BLaER1 (cell line): ENCODE measurements around the gene AMMECR1.

Experiments
- H3K27ac ChIP-seq: shearing (Covaris generic); formaldehyde crosslinking; 2 replicates; pipeline ENCODE4 v1.8.1; 2022
- H3K27me3 ChIP-seq: shearing (Covaris generic); formaldehyde crosslinking; 2 replicates; pipeline ENCODE4 v1.8.1; 2022
- H3K36me3 ChIP-seq: shearing (Covaris generic); formaldehyde crosslinking; 2 replicates; pipeline ENCODE4 v1.8.1; 2022
- H3K4me1 ChIP-seq: shearing (Covaris generic); formaldehyde crosslinking; 2 replicates; pipeline ENCODE4 v1.8.1; 2022
- H3K4me2 ChIP-seq: shearing (Covaris generic); formaldehyde crosslinking; 2 replicates; pipeline ENCODE4 v1.8.1; 2022
- H3K4me3 ChIP-seq: shearing (Covaris generic); formaldehyde crosslinking; 2 replicates; pipeline ENCODE4 v1.8.1; 2022
- H3K9ac ChIP-seq: shearing (Covaris generic); formaldehyde crosslinking; 2 replicates; pipeline ENCODE4 v1.8.1; 2022
- H3K9me3 ChIP-seq: shearing (Covaris generic); formaldehyde crosslinking; 2 replicates; pipeline ENCODE4 v1.8.1; 2022
- H4K20me1 ChIP-seq: shearing (Covaris generic); formaldehyde crosslinking; 2 replicates; pipeline ENCODE4 v1.8.1; 2022
- Cebpa-rat ChIP-seq: shearing (Covaris generic); IDR thresholded peaks from 2 replicates; pipeline ENCODE4 v1.8.1; 2022

Gene AMMECR1

GRCh38 chrX:110267874-110268273, 50.0 kb downstream of the AMMECR1 start:
- Histone ChIP-seq H3K9me3 (no peaks in the 10 kb centered on the region), H3K36me3 (no peaks in the 10 kb centered on the region)
- TF ChIP-seq Cebpa-rat = no peak

GRCh38 chrX:110265661-110266060, 52.2 kb downstream of the AMMECR1 start:
- Histone ChIP-seq H3K27ac (no peak overlapping the region), H3K9ac (no peak overlapping the region), H3K27me3 (peaks cover 75% of the 10 kb centered on the region), H3K4me1 (no peaks in the 10 kb centered on the region), H3K36me3 (no peaks in the 10 kb centered on the region), H3K4me2 (no peak overlapping the region), H3K9me3 (no peaks in the 10 kb centered on the region), H4K20me1 (peaks cover 17% of the 10 kb centered on the region), H3K4me3 (no peak overlapping the region)
- TF ChIP-seq Cebpa-rat = no peak

More at GRCh38 chrX:110267874-110268273, 50.0 kb downstream of the AMMECR1 start:
- H3K4me1 ChIP-seq = no peaks in the 10 kb centered on the region
- no peak overlapping the region for H3K4me3 ChIP-seq
- H3K27ac ChIP-seq = no peak overlapping the region
- H3K9ac ChIP-seq = no peak overlapping the region
- H3K4me2 ChIP-seq = no peak overlapping the region
- peaks cover 78% of the 10 kb centered on the region for H3K27me3 ChIP-seq
- peaks cover 23% of the 10 kb centered on the region for H4K20me1 ChIP-seq

- H3K27ac ChIP-seq = no peak overlapping the region
- no peaks in the 10 kb centered on the region for H3K36me3 ChIP-seq
- no peak for TF ChIP-seq Cebpa-rat
- H4K20me1 ChIP-seq = peaks cover 24% of the 10 kb centered on the region; the same call in 1 of the 2 replicates
- no peak overlapping the region for H3K4me3 ChIP-seq
- H3K27me3 ChIP-seq = peaks cover 78% of the 10 kb centered on the region
- H3K9ac ChIP-seq = no peak overlapping the region
- H3K4me1 ChIP-seq = no peaks in the 10 kb centered on the region
- H3K9me3 ChIP-seq = no peaks in the 10 kb centered on the region
- H3K4me2 ChIP-seq = no peak overlapping the region
Measured at GRCh38 chrX:110259117-110259516, 58.8 kb downstream of the AMMECR1 start.

- no peaks in the 10 kb centered on the region for H3K4me1 ChIP-seq
- H4K20me1 ChIP-seq = peaks cover 21% of the 10 kb centered on the region; the same call in 1 of the 2 replicates
- peaks cover 77% of the 10 kb centered on the region for H3K27me3 ChIP-seq
- H3K9me3 ChIP-seq = no peaks in the 10 kb centered on the region
- H3K4me3 ChIP-seq = no peak overlapping the region
- H3K27ac ChIP-seq = no peak overlapping the region
- no peaks in the 10 kb centered on the region for H3K36me3 ChIP-seq
- no peak for TF ChIP-seq Cebpa-rat
- H3K4me2 ChIP-seq = no peak overlapping the region
- H3K9ac ChIP-seq = no peak overlapping the region
Measured at GRCh38 chrX:110258552-110258951, 59.3 kb downstream of the AMMECR1 start.

GRCh38 chrX:110257889-110258288, 60.0 kb downstream of the AMMECR1 start:
- no peak overlapping the region for H3K27ac ChIP-seq
- no peaks in the 10 kb centered on the region for H3K9me3 ChIP-seq
- no peak overlapping the region for H3K4me3 ChIP-seq
- no peaks in the 10 kb centered on the region for H3K36me3 ChIP-seq
- no peaks in the 10 kb centered on the region for H3K4me1 ChIP-seq
- H4K20me1 ChIP-seq = peaks cover 24% of the 10 kb centered on the region; the same call in 1 of the 2 replicates
- H3K4me2 ChIP-seq = no peak overlapping the region
- no peak overlapping the region for H3K9ac ChIP-seq
- H3K27me3 ChIP-seq = peaks cover 77% of the 10 kb centered on the region
- no peak for TF ChIP-seq Cebpa-rat

GRCh38 chrX:110252711-110253110, 65.2 kb downstream of the AMMECR1 start:
- Histone ChIP-seq H4K20me1 (peaks cover 32% of the 10 kb centered on the region; the same call in 1 of the 2 replicates), H3K9ac (no peak overlapping the region), H3K4me2 (no peak overlapping the region), H3K27me3 (peaks cover 83% of the 10 kb centered on the region), H3K4me3 (no peak overlapping the region), H3K27ac (no peak overlapping the region), H3K4me1 (no peaks in the 10 kb centered on the region), H3K36me3 (no peaks in the 10 kb centered on the region), H3K9me3 (no peaks in the 10 kb centered on the region)
- no peak for TF ChIP-seq Cebpa-rat

- Histone ChIP-seq H4K20me1 (peaks cover 36% of the 10 kb centered on the region; the same call in 1 of the 2 replicates), H3K36me3 (no peaks in the 10 kb centered on the region), H3K27ac (no peak overlapping the region), H3K9me3 (no peaks in the 10 kb centered on the region), H3K4me2 (no peak overlapping the region), H3K4me3 (no peak overlapping the region), H3K27me3 (peaks cover 86% of the 10 kb centered on the region), H3K9ac (no peak overlapping the region), H3K4me1 (no peaks in the 10 kb centered on the region)
- TF ChIP-seq Cebpa-rat = no peak
Measured at GRCh38 chrX:110251961-110252360, 65.9 kb downstream of the AMMECR1 start.

- H4K20me1 ChIP-seq = peaks cover 39% of the 10 kb centered on the region
- H3K36me3 ChIP-seq = no peaks in the 10 kb centered on the region
- no peak for TF ChIP-seq Cebpa-rat
- no peak overlapping the region for H3K4me3 ChIP-seq
- peaks cover 86% of the 10 kb centered on the region for H3K27me3 ChIP-seq
- H3K4me2 ChIP-seq = no peak overlapping the region
- no peak overlapping the region for H3K27ac ChIP-seq
- H3K4me1 ChIP-seq = no peaks in the 10 kb centered on the region
- no peak overlapping the region for H3K9ac ChIP-seq
- H3K9me3 ChIP-seq = no peaks in the 10 kb centered on the region
Measured at GRCh38 chrX:110251526-110251925, 66.4 kb downstream of the AMMECR1 start.

- Histone ChIP-seq H3K27me3 (peaks cover 84% of the 10 kb centered on the region), H3K9ac (no peak overlapping the region), H4K20me1 (peaks cover 45% of the 10 kb centered on the region), H3K9me3 (no peaks in the 10 kb centered on the region), H3K4me2 (no peak overlapping the region), H3K36me3 (no peaks in the 10 kb centered on the region), H3K4me3 (no peak overlapping the region), H3K4me1 (no peaks in the 10 kb centered on the region), H3K27ac (no peak overlapping the region)
- TF ChIP-seq Cebpa-rat = no peak
Measured at GRCh38 chrX:110250847-110251246, 67.0 kb downstream of the AMMECR1 start.

GRCh38 chrX:110248578-110248977, 69.3 kb downstream of the AMMECR1 start:
- no peak overlapping the region for H3K4me2 ChIP-seq
- H3K9ac ChIP-seq = no peak overlapping the region
- H3K4me1 ChIP-seq = no peaks in the 10 kb centered on the region
- no peaks in the 10 kb centered on the region for H3K9me3 ChIP-seq
- no peaks in the 10 kb centered on the region for H3K36me3 ChIP-seq
- no peak for TF ChIP-seq Cebpa-rat
- no peak overlapping the region for H3K27ac ChIP-seq
- H3K27me3 ChIP-seq = peaks cover 86% of the 10 kb centered on the region
- peaks cover 58% of the 10 kb centered on the region for H4K20me1 ChIP-seq
- H3K4me3 ChIP-seq = no peak overlapping the region

GRCh38 chrX:110245011-110245410, 72.9 kb downstream of the AMMECR1 start:
- Histone ChIP-seq H3K9ac (no peak overlapping the region), H4K20me1 (peaks cover 52% of the 10 kb centered on the region), H3K4me1 (no peaks in the 10 kb centered on the region), H3K9me3 (peaks cover 3% of the 10 kb centered on the region; the same call in 1 of the 2 replicates), H3K36me3 (no peaks in the 10 kb centered on the region), H3K4me3 (no peak overlapping the region), H3K27ac (no peak overlapping the region), H3K4me2 (no peak overlapping the region), H3K27me3 (peaks cover 86% of the 10 kb centered on the region)
- no peak for TF ChIP-seq Cebpa-rat
